Transverse colon (tissue), 4 donors: ENCODE measurements around the gene MBOAT7. TPM values are rescaled to one million over a fixed set of nuclear protein-coding genes. Genes with fewer than 3 reads are reported as not detected.

ENCODE experiments used
- DNase-seq: peaks from one replicate; pipeline ENCODE4 v3.0.0-alpha.2; 2019
- H3K27ac ChIP-seq, 4 donors: fragments of 200-600 bp; sonication (generic); 2 replicates each; pipeline ENCODE4 v1.5.1; 2016 to 2018; ENCODE audit warnings: inconsistent platforms in 4 of 4
- H3K27me3 ChIP-seq: fragments of 200-600 bp; sonication (generic); 2 replicates; pipeline ENCODE4 v1.5.1; 2017; ENCODE audit warnings: inconsistent platforms
- H3K36me3 ChIP-seq, 4 donors: fragments of 200-600 bp; sonication (generic); 2 replicates each; pipeline ENCODE4 v1.5.1; 2017 to 2019; ENCODE audit warnings: inconsistent platforms in 4 of 4
- H3K4me1 ChIP-seq, 4 donors: fragments of 200-600 bp; sonication (generic); 2 replicates each; pipeline ENCODE4 v1.5.1; 2017 to 2020; ENCODE audit warnings: inconsistent platforms in 4 of 4
- H3K4me3 ChIP-seq, 4 donors: fragments of 200-600 bp; sonication (generic); 1 replicate in 1 of 4; 2 replicates in 3 of 4; pipeline versions ENCODE4 v1.5.1 to v1.6.1; 2017 to 2019; ENCODE audit warnings: inconsistent platforms in 4 of 4
- H3K9me3 ChIP-seq, 2 donors: fragments of 200-600 bp; sonication (generic); 2 replicates each; pipeline ENCODE4 v1.5.1; 2017 to 2019; ENCODE audit warnings: inconsistent platforms in 2 of 2
- EP300 ChIP-seq: sonication (generic); formaldehyde crosslinking; IDR thresholded peaks from one replicate; pipeline ENCODE4 v1.6.1; 2017; ENCODE audit warnings: antibody characterized with exemption, low read depth
- POLR2A ChIP-seq: fragments of 450-650 bp; IDR thresholded peaks from one replicate; pipeline ENCODE4 v1.6.1; 2016; ENCODE audit warnings: antibody characterized with exemption, mild to moderate bottlenecking, moderate library complexity
- POLR2AphosphoS5 ChIP-seq, 3 donors: sonication (generic); formaldehyde crosslinking; IDR thresholded peaks; one replicate each; pipeline ENCODE4 v1.6.1; 2016; ENCODE audit warnings: antibody characterized with exemption in 3 of 3
- WGBS, 2 donors: methylation state at CpG; one replicate each; pipeline ENCODE4 v1.1.5; 2018; ENCODE audit warnings: low coverage in 1 of 2; 5-methylcytosine and 5-hydroxymethylcytosine counted together
- in situ Hi-C, 4 donors: fragments of 200-750 bp; cut with MboI; loops; one replicate each; pipeline versions ENCODE4 v1.15.0 to v1.15.1; 2017; ENCODE audit warnings: low sequenced_read_pairs in 3 of 4, low pct_ligation_motif_present in 1 of 4, low pct_unique_long_range_greater_than_20kb in 1 of 4
- intact Hi-C: fragments of 100-400 bp; cut with DNase I; formaldehyde crosslinking; loops from one replicate; pipeline ENCODE4 v1.15.1; 2023; ENCODE audit warnings: low total_unique reads
- total RNA-seq, 4 donors: library from RNA; depleted of rRNA; stranded (reverse); fragments of >200 nt; gene quantifications; one replicate each; pipeline ENCODE4 v1.1.0, GENCODE V29; 2016
- TF ChIP-seq, protein P1 (sequence below), 5 experiments: fragments of 200-600 bp in 3 of 5; fragments of 450-650 bp in 2 of 5; sonication (generic) in 3 of 5; IDR thresholded peaks; 1 replicate in 2 of 5; 2 replicates in 3 of 5; pipeline ENCODE4 v1.5.1; 2016 to 2017; ENCODE audit warnings: antibody characterized with exemption in 5 of 5, inconsistent platforms in 3 of 5, mild to moderate bottlenecking in 2 of 5, moderate library complexity in 1 of 5

The MBOAT7 gene
- total RNA-seq, 4 donors from 2014 or later = 180 to 249 (median 218) TPM

DNA sequence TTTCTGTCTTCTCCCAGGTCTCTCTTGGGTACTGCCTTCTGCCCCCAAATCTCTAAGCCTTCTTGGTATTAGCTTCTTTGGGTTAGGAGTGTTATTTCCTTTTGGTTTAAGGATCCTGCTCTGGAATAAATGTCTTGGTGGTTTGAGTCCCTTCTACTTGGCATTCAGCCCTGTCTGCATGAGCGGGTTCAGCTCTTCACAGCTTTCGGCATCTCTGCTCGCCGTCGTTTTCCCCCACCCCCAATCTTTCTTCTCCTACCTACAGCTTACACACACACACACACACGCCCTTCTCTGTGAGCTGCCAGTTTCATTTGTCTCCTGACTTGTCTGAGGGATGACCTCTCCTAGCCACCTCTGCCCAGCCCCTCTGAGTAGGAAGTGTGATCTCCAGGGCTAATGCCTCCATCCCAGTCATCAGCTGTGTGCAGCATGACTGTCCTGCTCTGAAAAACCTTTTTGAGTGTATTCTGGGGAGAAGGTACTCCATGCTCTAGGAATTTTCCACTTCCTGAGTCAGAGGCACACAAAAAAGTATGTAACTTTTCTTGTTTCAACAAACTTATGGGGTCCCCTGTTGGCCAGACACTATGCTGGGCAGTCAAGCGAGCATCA, 47.1 kb downstream of the MBOAT7 start:
- H3K4me3 ChIP-seq = no peak overlapping the region
- no peaks in the 10 kb centered on the region for H3K27me3 ChIP-seq
- peaks cover 0 to 45% (median 24%) of the 10 kb centered on the region in 4 donors for H3K36me3 ChIP-seq
- intact Hi-C loops = no loop called here
- in situ Hi-C loops = no loop called here
- 89 to 100% methylated on average over 1 to 7 of the region's 7 CpGs for WGBS, 2 donors
- TF ChIP-seq POLR2A (no peak), POLR2AphosphoS5 (IDR thresholded peaks at IDR 0.05) (no peak), EP300 (no peak)
- TF ChIP-seq, protein P1, sequence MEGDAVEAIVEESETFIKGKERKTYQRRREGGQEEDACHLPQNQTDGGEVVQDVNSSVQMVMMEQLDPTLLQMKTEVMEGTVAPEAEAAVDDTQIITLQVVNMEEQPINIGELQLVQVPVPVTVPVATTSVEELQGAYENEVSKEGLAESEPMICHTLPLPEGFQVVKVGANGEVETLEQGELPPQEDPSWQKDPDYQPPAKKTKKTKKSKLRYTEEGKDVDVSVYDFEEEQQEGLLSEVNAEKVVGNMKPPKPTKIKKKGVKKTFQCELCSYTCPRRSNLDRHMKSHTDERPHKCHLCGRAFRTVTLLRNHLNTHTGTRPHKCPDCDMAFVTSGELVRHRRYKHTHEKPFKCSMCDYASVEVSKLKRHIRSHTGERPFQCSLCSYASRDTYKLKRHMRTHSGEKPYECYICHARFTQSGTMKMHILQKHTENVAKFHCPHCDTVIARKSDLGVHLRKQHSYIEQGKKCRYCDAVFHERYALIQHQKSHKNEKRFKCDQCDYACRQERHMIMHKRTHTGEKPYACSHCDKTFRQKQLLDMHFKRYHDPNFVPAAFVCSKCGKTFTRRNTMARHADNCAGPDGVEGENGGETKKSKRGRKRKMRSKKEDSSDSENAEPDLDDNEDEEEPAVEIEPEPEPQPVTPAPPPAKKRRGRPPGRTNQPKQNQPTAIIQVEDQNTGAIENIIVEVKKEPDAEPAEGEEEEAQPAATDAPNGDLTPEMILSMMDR (IDR thresholded peaks at IDR 0.05) = no peak
- no peaks in the 10 kb centered on the region for H3K9me3 ChIP-seq
- H3K4me1 ChIP-seq = peaks cover 12 to 31% (median 22%) of the 10 kb centered on the region in 4 donors
- H3K27ac ChIP-seq = no peak overlapping the region
- no peak for DNase-seq

DNA sequence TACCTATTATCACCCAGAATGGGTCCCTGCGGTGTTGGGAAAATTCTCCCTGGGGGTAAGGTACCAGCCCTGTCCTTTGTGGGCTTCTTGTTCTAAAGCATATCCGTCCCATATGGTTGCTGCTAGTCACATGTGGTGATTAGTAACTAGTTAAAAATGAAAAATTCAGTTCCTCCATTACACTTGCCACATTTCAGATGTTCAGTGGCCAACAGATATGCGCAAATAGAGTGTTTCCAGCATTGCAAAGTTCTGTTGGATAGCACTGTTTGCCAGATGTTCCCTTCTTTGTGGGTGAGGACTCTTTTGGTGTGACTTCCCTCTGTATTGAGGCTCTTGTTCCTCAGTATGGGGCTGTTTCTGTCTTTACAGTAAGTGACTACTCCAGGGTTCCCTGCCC, 48.0 kb downstream of the MBOAT7 start:
- 92% methylated on average over 3 of the region's 3 CpGs; no CpG with 5 or more reads in 1 of the 2 donors for WGBS, 2 donors
- peaks cover 0 to 39% (median 20%) of the 10 kb centered on the region in 4 donors for H3K36me3 ChIP-seq
- in situ Hi-C loops = no loop called here

DNA sequence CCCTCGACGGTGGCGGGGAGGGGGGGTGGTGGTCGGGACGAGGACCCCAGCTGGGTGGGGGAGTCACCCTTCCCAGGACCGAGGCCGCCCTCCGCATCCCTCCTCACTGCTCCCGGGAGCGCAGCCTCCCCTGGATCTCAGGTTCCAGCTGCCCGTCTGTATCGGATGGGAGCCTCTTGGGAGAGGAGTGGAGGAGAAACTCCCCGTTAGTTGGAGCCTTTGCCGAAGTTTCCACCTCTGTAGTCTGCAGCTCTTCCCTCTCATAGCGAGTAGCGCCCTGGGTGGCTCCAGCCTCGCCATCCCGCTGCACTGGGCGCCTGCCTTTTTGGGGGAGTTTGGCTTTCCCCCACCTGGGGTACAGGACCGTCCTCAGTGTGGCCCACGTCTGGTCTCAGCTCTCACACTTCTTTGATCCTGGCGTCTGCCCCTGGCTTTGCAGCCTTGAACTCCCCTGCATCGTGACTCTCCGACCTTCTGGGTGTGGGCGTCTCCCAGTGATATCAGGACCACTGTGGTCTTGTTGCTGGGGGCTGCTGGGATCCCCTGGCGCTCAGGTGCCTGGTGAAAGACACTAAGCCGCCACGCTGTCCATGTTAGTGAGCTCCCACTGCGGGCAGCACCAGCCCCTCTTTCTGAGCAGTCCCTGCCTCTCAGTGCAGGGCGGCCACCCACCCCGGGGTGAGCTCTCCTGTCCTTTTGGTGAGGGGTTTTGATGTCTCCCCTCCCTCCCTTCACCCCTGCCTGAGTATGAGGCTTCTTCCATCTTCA, 50.7 kb downstream of the MBOAT7 start:
- H3K27ac ChIP-seq = peak overlapping the region; percentile 88 to 99 (median 94)
- intact Hi-C loops = no loop called here

More for the DNA sequence above, 48.0 kb downstream of the MBOAT7 start:
- no peak for DNase-seq
- peaks cover 14 to 34% (median 23%) of the 10 kb centered on the region in 4 donors for H3K4me1 ChIP-seq
- no peak overlapping the region for H3K4me3 ChIP-seq
- no peak for TF ChIP-seq EP300
- TF ChIP-seq, protein P1 (IDR thresholded peaks at IDR 0.05) = no peak
- no peak for TF ChIP-seq POLR2A
- no peak for TF ChIP-seq POLR2AphosphoS5 (IDR thresholded peaks at IDR 0.05)
- intact Hi-C loops = no loop called here
- H3K9me3 ChIP-seq = no peaks in the 10 kb centered on the region
- H3K27ac ChIP-seq = no peak overlapping the region
- no peaks in the 10 kb centered on the region for H3K27me3 ChIP-seq

More for the DNA sequence above, 50.7 kb downstream of the MBOAT7 start:
- Histone ChIP-seq H3K4me1 (peaks cover 17 to 42% (median 31%) of the 10 kb centered on the region in 4 donors), H3K27me3 (no peaks in the 10 kb centered on the region), H3K4me3 (peak overlapping the region; percentile 99 to 100 (median 100)), H3K9me3 (no peaks in the 10 kb centered on the region), H3K36me3 (peaks cover 0 to 13% (median 6%) of the 10 kb centered on the region in 4 donors)
- no peak for DNase-seq
- in situ Hi-C loops = no loop called here
- whole genome bisulfite sequencing, 2 donors = 30% methylated on average over 25 of the region's 31 CpGs; no CpG with 5 or more reads in 1 of the 2 donors
- no peak for TF ChIP-seq EP300
- TF ChIP-seq POLR2A = no peak
- TF ChIP-seq, protein P1 (IDR thresholded peaks at IDR 0.05) = no peak
- TF ChIP-seq POLR2AphosphoS5 (IDR thresholded peaks at IDR 0.05) = no peak
